ENCODE results near the gene FRRS1.

DNA sequence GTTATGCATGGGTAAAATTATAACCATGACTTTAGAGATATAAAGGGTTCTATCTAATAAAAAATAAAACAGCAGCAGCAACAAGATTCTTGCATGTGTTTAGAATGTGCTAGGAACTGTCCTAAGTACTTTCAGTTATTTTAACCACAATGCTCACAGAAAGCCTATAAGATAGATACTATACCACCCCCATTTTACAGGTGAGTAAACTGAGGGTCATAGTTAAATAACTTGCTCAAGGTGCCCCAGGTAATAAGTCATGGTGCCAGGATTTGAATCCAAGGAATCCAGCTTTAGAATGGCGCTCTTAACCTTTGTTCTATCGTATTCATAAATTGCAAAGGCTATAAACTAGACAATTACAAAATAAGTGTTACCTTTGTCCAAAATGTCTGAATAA lies 53.4 kb downstream of the FRRS1 start:
- TF ChIP-seq, protein P1, sequence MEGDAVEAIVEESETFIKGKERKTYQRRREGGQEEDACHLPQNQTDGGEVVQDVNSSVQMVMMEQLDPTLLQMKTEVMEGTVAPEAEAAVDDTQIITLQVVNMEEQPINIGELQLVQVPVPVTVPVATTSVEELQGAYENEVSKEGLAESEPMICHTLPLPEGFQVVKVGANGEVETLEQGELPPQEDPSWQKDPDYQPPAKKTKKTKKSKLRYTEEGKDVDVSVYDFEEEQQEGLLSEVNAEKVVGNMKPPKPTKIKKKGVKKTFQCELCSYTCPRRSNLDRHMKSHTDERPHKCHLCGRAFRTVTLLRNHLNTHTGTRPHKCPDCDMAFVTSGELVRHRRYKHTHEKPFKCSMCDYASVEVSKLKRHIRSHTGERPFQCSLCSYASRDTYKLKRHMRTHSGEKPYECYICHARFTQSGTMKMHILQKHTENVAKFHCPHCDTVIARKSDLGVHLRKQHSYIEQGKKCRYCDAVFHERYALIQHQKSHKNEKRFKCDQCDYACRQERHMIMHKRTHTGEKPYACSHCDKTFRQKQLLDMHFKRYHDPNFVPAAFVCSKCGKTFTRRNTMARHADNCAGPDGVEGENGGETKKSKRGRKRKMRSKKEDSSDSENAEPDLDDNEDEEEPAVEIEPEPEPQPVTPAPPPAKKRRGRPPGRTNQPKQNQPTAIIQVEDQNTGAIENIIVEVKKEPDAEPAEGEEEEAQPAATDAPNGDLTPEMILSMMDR (IDR thresholded peaks at IDR 0.05): no peak
- TF ChIP-seq POLR2A (IDR thresholded peaks at IDR 0.05) (no peak), EP300 (IDR thresholded peaks at IDR 0.05) (no peak)
